ENCODE results near the gene GALM.
"Not testable (repeated sequence)": the region's sequence is repeated elsewhere in the genome, so short reads cannot be mapped to it uniquely, and the experiment has no call there.

The GALM gene

DNA sequence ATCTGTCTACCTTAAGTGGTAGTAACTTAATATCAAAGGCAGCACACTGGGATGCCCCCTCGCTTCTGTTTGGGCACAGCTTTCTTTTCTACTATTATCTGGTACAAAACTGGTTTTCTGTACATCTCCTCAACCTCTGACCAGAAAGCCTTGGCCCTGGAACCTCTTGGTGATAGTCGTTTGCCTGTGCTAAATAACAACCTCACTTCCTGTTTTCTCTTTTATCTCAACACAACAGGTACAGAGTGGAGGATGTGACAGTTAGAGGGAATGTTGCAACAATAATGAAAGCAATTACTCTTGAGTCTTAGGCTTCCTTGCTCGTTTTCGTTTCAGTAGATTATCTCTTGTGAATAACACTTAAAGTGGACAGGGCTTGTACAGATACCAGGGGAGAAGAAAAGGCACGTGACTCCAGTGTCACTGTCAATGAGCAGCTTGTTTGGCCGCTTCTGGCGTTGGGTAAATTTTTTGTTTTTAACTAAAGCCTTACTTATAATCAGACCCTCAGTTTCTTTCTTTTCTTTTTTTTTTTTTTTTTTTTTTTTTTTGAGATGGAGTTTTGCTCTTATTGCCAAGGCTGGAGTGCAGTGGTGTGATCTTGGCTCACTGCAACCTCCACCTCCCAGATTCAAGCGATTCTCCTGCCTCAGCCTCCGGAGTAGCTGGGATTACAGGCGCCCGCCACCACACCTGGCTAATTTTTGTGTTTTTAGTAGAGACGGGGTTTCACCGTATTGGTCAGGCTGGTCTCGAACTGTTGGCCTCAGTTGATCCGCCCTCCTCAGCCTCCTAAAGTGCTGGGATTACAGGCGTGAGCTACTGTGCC, 22.0 kb upstream of the GALM start:
- not testable (repeated sequence) for H2AK5ac ChIP-seq (ENCODE audit: low read length); H3K18ac ChIP-seq (ENCODE audit: low read length); DNase-seq; H2BK12ac ChIP-seq (ENCODE audit: low read length); H3K4me1 ChIP-seq (ENCODE audit: control insufficient read depth in 1 of 2, insufficient read depth in 2 of 2, low read length in 2 of 2); H3K9ac ChIP-seq (ENCODE audit: low read length); H3K4me3 ChIP-seq (ENCODE audit: low read depth, low read length); H2BK5ac ChIP-seq (ENCODE audit: low read depth, low read length, poor library complexity); H3K27ac ChIP-seq (ENCODE audit: low read depth, low read length); H3K4me2 ChIP-seq (ENCODE audit: low read length); H3K79me2 ChIP-seq (ENCODE audit: control insufficient read depth, insufficient read depth, low read length, poor library complexity); H3K14ac ChIP-seq (ENCODE audit: low read length); H2AFZ ChIP-seq (ENCODE audit: insufficient read depth, low read length, poor library complexity); H3K36me3 ChIP-seq (ENCODE audit: control insufficient read depth in 1 of 2, insufficient read depth in 2 of 2, low read length in 2 of 2); H3K9me3 ChIP-seq (ENCODE audit: insufficient read depth, low read depth, low read length); H3K27me3 ChIP-seq (ENCODE audit: insufficient read depth, low read length); H4K91ac ChIP-seq (ENCODE audit: low read depth, low read length); H3K4ac ChIP-seq (ENCODE audit: low read depth, low read length); H4K8ac ChIP-seq (ENCODE audit: low read depth, low read length); H3K79me1 ChIP-seq (ENCODE audit: low read length); H2BK120ac ChIP-seq (ENCODE audit: insufficient read depth, low read length, poor library complexity); H3K23ac ChIP-seq (ENCODE audit: low read length); H4K12ac ChIP-seq (ENCODE audit: low read depth, low read length)
- WGBS (ENCODE audit: extremely low coverage, insufficient coverage, insufficient read length): no CpG with 5 or more reads among the region's 16 CpGs

- DNase-seq: peak in 1 of 2 donors; percentile 91
These were observed 17.7 kb upstream of the GALM start for GRCh38 chr2:38648107-38648761.

GRCh38 chr2:38649176-38649728, 16.7 kb upstream of the GALM start:
- H3K79me2 ChIP-seq (ENCODE audit: control insufficient read depth, insufficient read depth, low read length, poor library complexity): no peaks in the 10 kb centered on the region
- H4K91ac ChIP-seq (ENCODE audit: low read depth, low read length): no peak overlapping the region
- H3K4me3 ChIP-seq (ENCODE audit: low read depth, low read length): no peak overlapping the region
- H3K36me3 ChIP-seq (ENCODE audit: control insufficient read depth in 1 of 2, insufficient read depth in 2 of 2, low read length in 2 of 2): no peaks in the 10 kb centered on the region
- no peak overlapping the region for H2BK5ac ChIP-seq (ENCODE audit: low read depth, low read length, poor library complexity)
- no peak overlapping the region for H3K4ac ChIP-seq (ENCODE audit: low read depth, low read length)
- H3K27me3 ChIP-seq (ENCODE audit: insufficient read depth, low read length): no peaks in the 10 kb centered on the region
- no CpG with 5 or more reads among the region's 12 CpGs for WGBS (ENCODE audit: extremely low coverage, insufficient coverage, insufficient read length)
- no peak overlapping the region for H4K8ac ChIP-seq (ENCODE audit: low read depth, low read length)
- no peak overlapping the region for H2BK12ac ChIP-seq (ENCODE audit: low read length)
- H3K79me1 ChIP-seq (ENCODE audit: low read length): no peaks in the 10 kb centered on the region
- H2BK120ac ChIP-seq (ENCODE audit: insufficient read depth, low read length, poor library complexity): no peak overlapping the region
- no peak overlapping the region for H4K12ac ChIP-seq (ENCODE audit: low read depth, low read length)
- DNase-seq: peak in 1 of 2 donors; percentile 94
- H2AK5ac ChIP-seq (ENCODE audit: low read length): no peak overlapping the region
- H3K9ac ChIP-seq (ENCODE audit: low read length): no peak overlapping the region
- no peak overlapping the region for H3K23ac ChIP-seq (ENCODE audit: low read length)
- H3K18ac ChIP-seq (ENCODE audit: low read length): no peak overlapping the region
- no peak overlapping the region for H3K4me2 ChIP-seq (ENCODE audit: low read length)
- no peak overlapping the region for H3K27ac ChIP-seq (ENCODE audit: low read depth, low read length)
- H2AFZ ChIP-seq (ENCODE audit: insufficient read depth, low read length, poor library complexity): no peak overlapping the region
- H3K4me1 ChIP-seq (ENCODE audit: control insufficient read depth in 1 of 2, insufficient read depth in 2 of 2, low read length in 2 of 2): peaks cover 0 to under 1% of the 10 kb centered on the region in 2 experiments
- peaks cover 3% of the 10 kb centered on the region for H3K9me3 ChIP-seq (ENCODE audit: insufficient read depth, low read depth, low read length)
- no peak overlapping the region for H3K14ac ChIP-seq (ENCODE audit: low read length)

More at GRCh38 chr2:38648107-38648761, 17.7 kb upstream of the GALM start:
- Histone ChIP-seq H3K27ac (ENCODE audit: low read depth, low read length) (no peak overlapping the region), H3K14ac (ENCODE audit: low read length) (no peak overlapping the region), H3K36me3 (ENCODE audit: control insufficient read depth in 1 of 2, insufficient read depth in 2 of 2, low read length in 2 of 2) (peaks cover 0 to 1% of the 10 kb centered on the region in 2 experiments), H3K9me3 (ENCODE audit: insufficient read depth, low read depth, low read length) (peaks cover 5% of the 10 kb centered on the region), H4K91ac (ENCODE audit: low read depth, low read length) (no peak overlapping the region), H2BK120ac (ENCODE audit: insufficient read depth, low read length, poor library complexity) (no peak overlapping the region), H2AK5ac (ENCODE audit: low read length) (no peak overlapping the region), H3K23ac (ENCODE audit: low read length) (no peak overlapping the region), H3K4me3 (ENCODE audit: low read depth, low read length) (no peak overlapping the region), H3K79me1 (ENCODE audit: low read length) (no peaks in the 10 kb centered on the region), H4K8ac (ENCODE audit: low read depth, low read length) (no peak overlapping the region), H2BK12ac (ENCODE audit: low read length) (no peak overlapping the region), H3K18ac (ENCODE audit: low read length) (no peak overlapping the region), H2BK5ac (ENCODE audit: low read depth, low read length, poor library complexity) (no peak overlapping the region), H3K4ac (ENCODE audit: low read depth, low read length) (no peak overlapping the region), H2AFZ (ENCODE audit: insufficient read depth, low read length, poor library complexity) (no peak overlapping the region), H4K12ac (ENCODE audit: low read depth, low read length) (no peak overlapping the region), H3K27me3 (ENCODE audit: insufficient read depth, low read length) (no peaks in the 10 kb centered on the region), H3K4me2 (ENCODE audit: low read length) (no peak overlapping the region), H3K79me2 (ENCODE audit: control insufficient read depth, insufficient read depth, low read length, poor library complexity) (no peaks in the 10 kb centered on the region), H3K4me1 (ENCODE audit: control insufficient read depth in 1 of 2, insufficient read depth in 2 of 2, low read length in 2 of 2) (no peaks in the 10 kb centered on the region), H3K9ac (ENCODE audit: low read length) (no peak overlapping the region)
- WGBS (ENCODE audit: extremely low coverage, insufficient coverage, insufficient read length): no CpG with 5 or more reads among the region's 7 CpGs

GRCh38 chr2:38650012-38650411, 15.9 kb upstream of the GALM start:
- Histone ChIP-seq H3K9me3 (ENCODE audit: insufficient read depth, low read depth, low read length) (peaks cover 3% of the 10 kb centered on the region), H3K36me3 (ENCODE audit: control insufficient read depth in 1 of 2, insufficient read depth in 2 of 2, low read length in 2 of 2) (no peaks in the 10 kb centered on the region), H3K23ac (ENCODE audit: low read length) (no peak overlapping the region), H2BK120ac (ENCODE audit: insufficient read depth, low read length, poor library complexity) (no peak overlapping the region), H3K9ac (ENCODE audit: low read length) (no peak overlapping the region), H2AK5ac (ENCODE audit: low read length) (no peak overlapping the region), H4K12ac (ENCODE audit: low read depth, low read length) (no peak overlapping the region), H3K79me2 (ENCODE audit: control insufficient read depth, insufficient read depth, low read length, poor library complexity) (no peaks in the 10 kb centered on the region), H3K27ac (ENCODE audit: low read depth, low read length) (no peak overlapping the region), H2BK12ac (ENCODE audit: low read length) (no peak overlapping the region), H3K4me1 (ENCODE audit: control insufficient read depth in 1 of 2, insufficient read depth in 2 of 2, low read length in 2 of 2) (peaks cover 0 to 2% of the 10 kb centered on the region in 2 experiments), H4K91ac (ENCODE audit: low read depth, low read length) (no peak overlapping the region), H2BK5ac (ENCODE audit: low read depth, low read length, poor library complexity) (no peak overlapping the region), H3K4me3 (ENCODE audit: low read depth, low read length) (no peak overlapping the region), H2AFZ (ENCODE audit: insufficient read depth, low read length, poor library complexity) (no peak overlapping the region), H3K79me1 (ENCODE audit: low read length) (no peaks in the 10 kb centered on the region), H3K18ac (ENCODE audit: low read length) (no peak overlapping the region), H4K8ac (ENCODE audit: low read depth, low read length) (no peak overlapping the region), H3K4ac (ENCODE audit: low read depth, low read length) (no peak overlapping the region), H3K4me2 (ENCODE audit: low read length) (no peak overlapping the region), H3K27me3 (ENCODE audit: insufficient read depth, low read length) (no peaks in the 10 kb centered on the region), H3K14ac (ENCODE audit: low read length) (no peak overlapping the region)
- DNase-seq: peak in 1 of 2 donors; percentile 43
- no CpG with 5 or more reads among the region's 6 CpGs for WGBS (ENCODE audit: extremely low coverage, insufficient coverage, insufficient read length)
